ENCODE data around the gene SLC19A1.
"Not testable (repeated sequence)": the region's sequence is repeated elsewhere in the genome, so short reads cannot be mapped to it uniquely, and the experiment has no call there.

SLC19A1 gene

GRCh38 chr21:45576838-45577737 is 34.8 kb upstream of the SLC19A1 start:
- no peak for DNase-seq (ENCODE audit: low read depth)

- no peak for DNase-seq (ENCODE audit: low read depth)
Observed at GRCh38 chr21:45575993-45576837, 34.0 kb upstream of the SLC19A1 start.

- no peak for DNase-seq (ENCODE audit: low read depth)
Observed at GRCh38 chr21:45575304-45575992, 33.2 kb upstream of the SLC19A1 start.

GRCh38 chr21:45574691-45575090 is 32.5 kb upstream of the SLC19A1 start:
- no peak for DNase-seq (ENCODE audit: low read depth)

GRCh38 chr21:45574081-45574501 is 31.9 kb upstream of the SLC19A1 start:
- DNase-seq (ENCODE audit: low read depth) = no peak

GRCh38 chr21:45573452-45574035 is 31.3 kb upstream of the SLC19A1 start:
- no peak for DNase-seq (ENCODE audit: low read depth)

- DNase-seq (ENCODE audit: low read depth) = no peak
Observed at GRCh38 chr21:45572783-45573451, 30.7 kb upstream of the SLC19A1 start.

- DNase-seq (ENCODE audit: low read depth) = no peak
Observed at GRCh38 chr21:45572231-45572630, 30.0 kb upstream of the SLC19A1 start.

GRCh38 chr21:45571641-45572040 is 29.4 kb upstream of the SLC19A1 start:
- DNase-seq (ENCODE audit: low read depth) = no peak

GRCh38 chr21:45570826-45571601 is 28.8 kb upstream of the SLC19A1 start:
- no peak for DNase-seq (ENCODE audit: low read depth)

GRCh38 chr21:45570071-45570470 is 27.8 kb upstream of the SLC19A1 start:
- no peak for DNase-seq (ENCODE audit: low read depth)

GRCh38 chr21:45568383-45568782 is 26.1 kb upstream of the SLC19A1 start:
- no peak for DNase-seq (ENCODE audit: low read depth)

GRCh38 chr21:45564137-45564536 is 21.9 kb upstream of the SLC19A1 start:
- DNase-seq (ENCODE audit: low read depth) = not testable (repeated sequence)

- DNase-seq (ENCODE audit: low read depth) = no peak
Observed at GRCh38 chr21:45562965-45563364, 20.7 kb upstream of the SLC19A1 start.

- DNase-seq (ENCODE audit: low read depth) = no peak
Observed at GRCh38 chr21:45562402-45562801, 20.2 kb upstream of the SLC19A1 start.

GRCh38 chr21:45561241-45561640 is 19.0 kb upstream of the SLC19A1 start:
- DNase-seq (ENCODE audit: low read depth) = not testable (repeated sequence)

- no peak for DNase-seq (ENCODE audit: low read depth)
Observed at GRCh38 chr21:45560106-45561021, 18.1 kb upstream of the SLC19A1 start.

GRCh38 chr21:45559216-45560105 is 17.2 kb upstream of the SLC19A1 start:
- DNase-seq (ENCODE audit: low read depth) = no peak

Measured in T follicular helper cell (primary cell).